T-helper 2 cell treated with Interferon-gamma antibody and Interleukin-4, amounts not matched to agents 5 μg/mL and 100 μg/mL, for 36 hours (primary cell): Measurements from ENCODE around the gene MYNN.

Experiments used
- DNase-seq: peaks from one replicate; pipeline ENCODE4 v3.0.0; 2021; ENCODE audit warnings: low spot score
- H3K27ac Mint-ChIP-seq: one replicate; pipeline ENCODE4 v1.8.0; 2021; ENCODE audit warnings: mild to moderate bottlenecking, mixed read lengths
- H3K27me3 Mint-ChIP-seq: one replicate; pipeline ENCODE4 v1.8.0; 2021; ENCODE audit warnings: low read depth, mixed read lengths
- H3K36me3 Mint-ChIP-seq: one replicate; pipeline ENCODE4 v1.8.0; 2021; ENCODE audit warnings: low read depth, mixed read lengths
- H3K4me1 Mint-ChIP-seq: one replicate; pipeline ENCODE4 v1.8.0; 2021; ENCODE audit warnings: low read depth, mixed read lengths
- H3K4me3 Mint-ChIP-seq: one replicate; pipeline ENCODE4 v1.8.0; 2022; ENCODE audit warnings: mild to moderate bottlenecking, moderate library complexity, mixed read lengths
- H3K9me3 Mint-ChIP-seq: one replicate; pipeline ENCODE4 v1.8.0; 2021; ENCODE audit warnings: mixed read lengths

Gene MYNN

DNA sequence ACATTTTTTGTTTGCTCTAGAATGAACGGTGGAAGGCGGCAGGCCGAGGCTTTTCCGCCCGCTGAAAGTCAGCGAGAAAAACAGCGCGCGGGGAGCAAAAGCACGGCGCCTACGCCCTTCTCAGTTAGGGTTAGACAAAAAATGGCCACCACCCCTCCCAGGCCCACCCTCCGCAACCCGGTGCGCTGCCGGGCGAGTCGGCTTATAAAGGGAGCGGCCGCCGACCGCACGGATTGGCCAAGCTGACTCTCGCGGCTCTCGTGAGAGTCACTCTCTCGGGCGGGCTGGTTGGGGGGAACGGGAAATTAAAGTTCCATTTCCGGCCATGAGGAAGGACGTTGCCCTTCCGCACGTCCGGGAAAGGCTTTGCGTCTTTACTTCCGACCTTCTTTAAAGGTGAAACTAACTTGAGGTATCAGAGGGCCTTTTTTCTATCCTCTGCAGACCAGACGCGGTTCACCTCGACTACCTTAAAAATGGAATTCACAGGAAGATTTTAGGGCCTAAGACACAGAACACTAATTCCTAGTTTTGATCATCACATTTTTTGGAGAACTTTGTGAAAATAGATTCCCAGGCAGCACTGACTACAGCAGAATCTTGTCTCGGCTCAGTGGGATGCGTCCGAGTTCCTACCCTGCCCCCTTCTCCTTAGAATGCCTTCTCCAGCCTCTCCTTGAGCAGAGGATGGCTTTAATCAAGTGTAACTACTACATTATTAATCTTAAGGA, 8.1 kb upstream of the MYNN start, which contains the start of gene TERC:
TERC (minus strand) TSS at position 179 of the 731 bp plus-strand sequence.
- Mint-ChIP-seq H3K36me3 (peaks cover 7% of the 10 kb centered on the region), H3K27ac (peak within 1 kb of the TSS; percentile 96), H3K4me3 (peak within 1 kb of the TSS; percentile 93)

DNA sequence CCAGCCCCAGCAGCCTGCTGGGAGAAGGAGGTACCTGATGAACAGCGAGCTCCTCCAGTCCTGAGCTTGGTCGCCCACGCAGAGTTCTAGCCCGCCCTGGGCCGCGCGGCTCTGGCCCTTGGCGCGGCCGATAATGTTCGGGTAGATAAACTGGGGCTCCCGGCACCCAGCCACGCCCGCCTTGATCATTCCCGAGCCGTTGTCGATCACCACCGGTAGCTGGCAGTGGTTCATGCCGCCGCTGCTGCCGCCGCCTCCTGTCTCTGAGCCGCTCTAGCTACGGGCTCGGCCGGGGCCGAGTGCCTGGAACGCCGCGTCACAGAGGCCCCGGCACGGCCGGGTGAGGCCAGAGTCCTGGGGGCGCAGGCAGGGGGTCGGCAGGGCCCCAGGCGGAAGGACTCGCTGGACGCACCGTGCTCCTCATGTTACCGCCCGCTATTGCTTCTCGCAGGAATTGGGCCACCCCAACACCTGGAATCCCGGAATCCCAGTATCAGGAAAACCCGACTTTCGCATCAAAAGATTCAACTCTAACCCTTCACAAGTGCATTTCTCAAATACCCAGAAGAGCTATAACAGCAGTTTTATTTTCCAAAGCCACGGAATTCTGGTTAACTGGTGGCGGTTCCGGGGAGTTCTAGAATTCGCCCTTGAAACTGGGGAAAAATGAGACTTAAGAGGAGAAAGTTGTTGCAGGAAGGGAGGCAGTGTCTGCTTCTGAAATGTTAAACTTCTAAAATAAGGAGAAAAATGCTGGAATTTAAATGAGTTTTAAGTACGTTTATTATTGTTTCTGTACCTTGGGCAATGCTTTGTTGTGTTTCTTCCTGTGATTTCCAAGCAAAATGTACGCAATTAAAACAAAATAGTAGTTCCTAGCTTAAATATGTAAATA, 3.7 kb upstream of the MYNN start, which contains the start of gene ACTRT3:
ACTRT3 (minus strand) TSS at position 275 of the 895 bp plus-strand sequence; CDS start at position 234, 41 bp downstream.
- H3K4me1 Mint-ChIP-seq: peaks cover 23% of the 10 kb centered on the region
- no peaks in the 10 kb centered on the region for H3K27me3 Mint-ChIP-seq
- H3K27ac Mint-ChIP-seq: peak within 1 kb of the TSS; percentile 81
- H3K9me3 Mint-ChIP-seq: no peaks in the 10 kb centered on the region
- peaks cover 12% of the 10 kb centered on the region for H3K36me3 Mint-ChIP-seq
- H3K4me3 Mint-ChIP-seq: peak within 1 kb of the TSS; percentile 88
- DNase-seq: peak; percentile 67

More for the DNA sequence above, 8.1 kb upstream of the MYNN start, which contains the start of gene TERC:
- H3K9me3 Mint-ChIP-seq: no peaks in the 10 kb centered on the region
- H3K4me1 Mint-ChIP-seq: peaks cover 23% of the 10 kb centered on the region
- DNase-seq: peak; percentile 87
- no peaks in the 10 kb centered on the region for H3K27me3 Mint-ChIP-seq

DNA sequence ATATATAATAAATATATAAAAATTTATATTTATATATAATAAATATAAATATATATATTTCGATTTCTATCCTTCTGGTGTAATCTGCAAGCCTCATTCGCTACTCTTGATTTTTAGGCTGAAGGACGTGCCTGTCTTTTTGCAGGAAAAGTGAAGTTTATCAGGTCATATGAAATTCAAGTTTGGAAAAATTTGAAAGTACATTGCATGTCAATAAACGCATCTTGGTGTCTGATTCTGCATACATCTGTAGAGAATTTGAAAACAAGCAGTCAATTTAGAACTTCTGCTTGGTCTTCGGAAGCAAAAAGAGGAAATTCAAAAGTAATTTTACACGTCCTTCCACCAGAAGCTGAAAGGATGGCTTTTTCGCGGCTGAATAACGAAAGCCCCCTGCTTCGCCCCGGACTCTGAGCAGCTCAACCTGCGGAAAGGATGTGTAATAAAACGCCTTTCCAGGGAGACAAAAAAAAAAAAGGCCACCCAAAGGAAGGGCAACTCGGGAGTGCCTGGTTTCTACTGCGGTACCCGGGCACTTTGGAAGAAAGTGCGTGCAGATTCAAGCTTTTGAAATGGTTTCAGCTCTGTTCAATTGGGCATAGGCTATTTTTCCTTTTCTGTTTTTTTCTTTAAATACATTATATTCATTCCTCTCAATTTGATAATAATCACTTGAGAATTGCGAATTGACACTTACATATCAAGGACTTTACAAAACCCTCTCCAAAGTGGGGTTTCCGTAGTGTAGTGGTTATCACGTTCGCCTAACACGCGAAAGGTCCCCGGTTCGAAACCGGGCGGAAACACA, 1.5 kb upstream of the MYNN start:
- DNase-seq: peak; percentile 64
- peaks cover 24% of the 10 kb centered on the region for H3K36me3 Mint-ChIP-seq
- no peaks in the 10 kb centered on the region for H3K27me3 Mint-ChIP-seq
- H3K4me1 Mint-ChIP-seq: peaks cover 32% of the 10 kb centered on the region
- H3K9me3 Mint-ChIP-seq: no peaks in the 10 kb centered on the region
- peak overlapping the region; percentile 96 for H3K4me3 Mint-ChIP-seq
- H3K27ac Mint-ChIP-seq: peak overlapping the region; percentile 100

DNA sequence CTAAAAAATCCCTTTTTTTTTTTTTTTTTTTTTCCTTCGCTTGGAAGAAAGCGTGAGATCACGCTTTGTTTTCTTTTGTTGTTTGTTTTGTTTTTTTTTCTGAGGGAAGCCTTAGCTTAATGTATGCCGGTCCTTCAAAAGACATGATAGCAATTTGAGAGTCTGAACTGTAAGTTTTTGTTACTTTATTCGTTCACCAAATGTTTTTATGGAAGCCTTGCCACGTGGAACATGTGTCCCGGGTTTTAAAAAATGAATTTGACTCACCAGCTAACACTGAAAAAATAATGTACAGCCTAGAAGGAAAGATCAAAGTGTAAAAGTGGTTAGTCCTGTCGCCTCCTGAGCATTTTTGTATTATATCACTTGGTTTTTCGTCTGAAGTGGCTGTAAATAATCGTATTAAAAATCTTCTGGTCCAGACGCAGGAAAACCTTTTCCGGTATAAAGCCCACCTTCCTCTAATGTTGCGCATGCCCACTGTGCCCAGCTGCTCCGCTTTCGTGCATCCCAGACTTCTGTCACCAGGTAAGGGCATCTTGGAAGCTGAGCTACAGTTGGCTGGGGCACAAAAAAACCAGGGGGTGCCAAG, 795 bp upstream of the MYNN start:
- Mint-ChIP-seq H3K4me3 (peak overlapping the region; percentile 96), H3K27ac (peak overlapping the region; percentile 100), H3K36me3 (peaks cover 30% of the 10 kb centered on the region), H3K9me3 (no peaks in the 10 kb centered on the region), H3K4me1 (peaks cover 35% of the 10 kb centered on the region), H3K27me3 (no peaks in the 10 kb centered on the region)
- DNase-seq: no peak

DNA sequence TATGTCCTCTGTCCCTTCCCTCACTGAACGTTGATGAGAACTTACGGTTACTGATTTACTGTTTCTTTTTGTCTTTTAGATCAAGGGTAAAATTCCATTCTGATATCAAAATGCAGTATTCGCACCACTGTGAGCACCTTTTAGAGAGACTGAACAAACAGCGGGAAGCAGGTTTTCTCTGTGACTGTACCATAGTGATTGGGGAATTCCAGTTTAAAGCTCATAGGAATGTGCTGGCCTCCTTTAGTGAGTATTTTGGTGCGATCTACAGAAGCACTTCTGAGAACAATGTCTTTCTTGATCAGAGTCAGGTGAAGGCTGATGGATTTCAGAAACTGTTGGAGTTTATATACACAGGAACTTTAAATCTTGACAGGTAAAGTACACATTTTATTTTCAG, 990 bp downstream of the MYNN start:
- H3K4me1 Mint-ChIP-seq: peaks cover 43% of the 10 kb centered on the region
- H3K36me3 Mint-ChIP-seq: peaks cover 42% of the 10 kb centered on the region

DNA sequence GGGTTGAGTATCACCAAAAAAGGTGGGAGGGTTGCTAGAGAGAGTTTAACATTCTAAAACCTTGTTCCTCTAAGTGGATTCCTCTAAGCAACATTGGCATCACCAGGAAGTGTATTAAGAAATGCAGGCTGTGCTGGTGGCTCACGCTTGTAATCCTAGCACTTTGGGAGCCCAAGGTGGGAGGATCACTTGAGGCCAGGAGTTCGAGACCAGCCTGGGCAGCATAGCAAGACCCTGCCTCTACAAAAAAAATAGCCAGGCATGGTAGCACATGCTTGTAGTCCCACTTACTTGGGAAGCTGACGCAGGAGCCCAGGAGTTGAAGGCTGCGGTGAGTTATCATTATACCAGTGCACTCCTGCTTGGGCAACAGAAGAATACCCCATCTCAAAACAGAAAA, 4.6 kb downstream of the MYNN start:
- DNase-seq: no peak
- Mint-ChIP-seq H3K27me3 (no peaks in the 10 kb centered on the region), H3K4me3 (no peak overlapping the region), H3K36me3 (peaks cover 67% of the 10 kb centered on the region), H3K4me1 (peaks cover 56% of the 10 kb centered on the region), H3K27ac (no peak overlapping the region), H3K9me3 (no peaks in the 10 kb centered on the region)

More for the DNA sequence above, 990 bp downstream of the MYNN start:
- Mint-ChIP-seq H3K9me3 (no peaks in the 10 kb centered on the region), H3K27ac (peak overlapping the region; percentile 100), H3K27me3 (no peaks in the 10 kb centered on the region), H3K4me3 (peak overlapping the region; percentile 96)
- no peak for DNase-seq

GRCh38 chr3:169780742-169781141, 7.5 kb downstream of the MYNN start:
- Mint-ChIP-seq H3K9me3 (no peaks in the 10 kb centered on the region), H3K36me3 (peaks cover 54% of the 10 kb centered on the region), H3K4me3 (peak overlapping the region; percentile 75), H3K27me3 (no peaks in the 10 kb centered on the region), H3K27ac (peak overlapping the region; percentile 67), H3K4me1 (peaks cover 43% of the 10 kb centered on the region)
- DNase-seq: no peak

DNA sequence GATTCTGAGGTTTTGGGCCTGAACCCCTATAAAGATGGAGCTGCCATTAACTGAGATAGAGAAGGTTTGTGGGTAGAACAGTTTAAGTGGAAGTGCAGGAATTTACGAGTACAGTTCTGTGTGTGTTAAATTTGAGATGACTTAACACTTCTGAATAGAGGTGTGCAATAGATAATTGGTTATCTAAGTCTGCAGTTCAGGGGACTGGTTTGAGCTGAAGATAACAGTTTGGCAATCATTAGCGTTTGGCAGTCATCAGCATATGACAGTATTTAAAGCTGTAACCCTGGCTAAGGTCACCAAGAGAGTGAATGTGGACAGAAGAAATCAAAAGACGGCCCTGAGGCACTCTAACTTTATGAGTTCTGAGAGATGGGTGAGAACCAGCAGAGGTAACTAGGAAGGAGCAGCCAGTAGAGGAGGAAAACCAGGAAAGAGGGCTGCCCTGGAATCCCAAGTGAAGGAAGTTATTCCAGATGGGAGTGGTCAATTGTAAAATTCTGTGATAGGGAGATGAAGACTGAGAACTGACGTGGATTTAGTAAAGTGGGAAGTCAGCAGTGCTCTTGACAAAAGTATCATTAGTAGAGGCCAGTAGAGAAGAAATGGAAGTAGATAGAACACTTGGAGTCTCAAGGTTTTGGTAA, 8.1 kb downstream of the MYNN start:
- H3K27me3 Mint-ChIP-seq: no peaks in the 10 kb centered on the region
- H3K4me3 Mint-ChIP-seq: peak overlapping the region; percentile 75
- H3K4me1 Mint-ChIP-seq: peaks cover 39% of the 10 kb centered on the region
- no peak for DNase-seq
- no peaks in the 10 kb centered on the region for H3K9me3 Mint-ChIP-seq
- H3K36me3 Mint-ChIP-seq: peaks cover 55% of the 10 kb centered on the region
- peak overlapping the region; percentile 67 for H3K27ac Mint-ChIP-seq

DNA sequence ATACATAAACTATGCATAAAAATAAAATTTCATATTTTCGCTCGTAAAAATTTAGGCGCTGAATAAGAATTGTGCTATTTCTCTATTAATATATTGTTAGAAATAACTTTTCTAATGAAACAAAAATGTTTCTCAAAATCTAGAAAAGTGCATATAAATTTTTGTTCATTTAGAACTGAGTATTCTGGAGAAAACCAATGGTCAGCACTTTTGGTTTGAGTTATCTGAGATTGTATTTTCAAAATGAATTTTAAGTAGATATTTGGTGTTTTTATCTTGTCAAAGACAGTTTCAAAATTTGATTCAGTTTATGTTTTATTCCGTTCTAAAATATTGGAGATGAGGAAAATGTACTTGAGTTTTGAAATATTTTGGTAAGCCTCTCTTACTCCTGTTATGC, 13.9 kb downstream of the MYNN start:
- H3K36me3 Mint-ChIP-seq: peaks cover 43% of the 10 kb centered on the region
- H3K27me3 Mint-ChIP-seq: no peaks in the 10 kb centered on the region
- DNase-seq: no peak
- peaks cover 17% of the 10 kb centered on the region for H3K4me1 Mint-ChIP-seq
- H3K4me3 Mint-ChIP-seq: no peak overlapping the region
- H3K27ac Mint-ChIP-seq: no peak overlapping the region
- no peaks in the 10 kb centered on the region for H3K9me3 Mint-ChIP-seq

DNA sequence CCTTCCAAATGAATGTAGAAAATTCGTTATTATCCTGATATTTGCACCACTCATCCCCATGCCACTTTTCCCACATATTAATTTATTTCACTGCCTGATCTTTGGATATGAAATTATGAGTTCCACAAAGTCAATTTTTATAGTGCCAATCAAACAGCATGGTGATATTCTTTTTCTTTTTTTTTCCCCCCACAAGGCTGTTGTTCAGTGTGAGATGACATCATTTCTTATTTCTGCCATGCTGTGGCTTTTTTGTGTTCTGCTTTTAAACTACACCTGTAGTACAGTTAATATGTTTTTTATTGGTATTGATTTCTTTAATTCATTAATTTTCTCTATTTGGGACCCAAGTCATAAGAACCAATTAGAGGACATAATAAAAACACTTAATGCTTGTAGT, 14.6 kb downstream of the MYNN start:
- Mint-ChIP-seq H3K4me3 (no peak overlapping the region), H3K36me3 (peaks cover 43% of the 10 kb centered on the region), H3K4me1 (peaks cover 15% of the 10 kb centered on the region), H3K27ac (no peak overlapping the region), H3K27me3 (no peaks in the 10 kb centered on the region), H3K9me3 (no peaks in the 10 kb centered on the region)
- DNase-seq: no peak

DNA sequence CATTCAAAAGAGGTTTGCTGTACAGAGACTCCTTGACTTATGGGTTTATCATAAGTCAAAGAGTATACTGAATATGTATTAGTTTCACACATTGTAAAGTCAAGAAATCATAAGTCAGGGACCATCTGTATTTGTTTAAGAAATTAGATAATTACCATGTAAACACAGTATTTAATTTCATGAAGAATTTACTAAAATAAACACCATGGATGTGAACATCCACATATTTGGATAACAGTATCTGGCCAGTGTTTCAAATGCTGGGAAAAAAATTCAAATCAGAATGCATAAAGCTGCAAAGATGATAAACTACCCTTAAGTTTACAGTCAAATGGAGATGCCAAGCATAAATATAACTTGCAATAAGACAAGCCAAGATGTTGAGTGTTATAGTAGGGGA, 17.0 kb downstream of the MYNN start:
- peaks cover 13% of the 10 kb centered on the region for H3K4me1 Mint-ChIP-seq
- H3K9me3 Mint-ChIP-seq: no peaks in the 10 kb centered on the region
- H3K27ac Mint-ChIP-seq: no peak overlapping the region
- no peak for DNase-seq
- peaks cover 45% of the 10 kb centered on the region for H3K36me3 Mint-ChIP-seq
- H3K27me3 Mint-ChIP-seq: no peaks in the 10 kb centered on the region
- no peak overlapping the region for H3K4me3 Mint-ChIP-seq

- DNase-seq: no peak
- no peak overlapping the region for H3K27ac Mint-ChIP-seq
- H3K9me3 Mint-ChIP-seq: no peaks in the 10 kb centered on the region
- H3K27me3 Mint-ChIP-seq: no peaks in the 10 kb centered on the region
- peaks cover 14% of the 10 kb centered on the region for H3K4me1 Mint-ChIP-seq
- H3K4me3 Mint-ChIP-seq: no peak overlapping the region
- peaks cover 42% of the 10 kb centered on the region for H3K36me3 Mint-ChIP-seq
Observed at GRCh38 chr3:169790687-169791429, 17.7 kb downstream of the MYNN start.
